T47D (cell line): ENCODE results near the gene BNC2.

ENCODE experiments used
- DNase-seq, 2 experiments: peaks; one replicate each; pipeline versions ENCODE4 v3.0.0 to v3.0.0-alpha.2; 2011 to 2012; ENCODE audit warnings: low read depth in 1 of 2, low spot score in 1 of 2
- JUND ChIP-seq: IDR thresholded peaks from 2 replicates; pipeline ENCODE4 v1.6.1; 2012; ENCODE audit warnings: low read depth
- in situ Hi-C: cut with HindIII; loops from 2 replicates; pipeline ENCODE4 v1.10.0; 2016; ENCODE audit warnings: low sequenced_read_pairs, low pct_unique_long_range_greater_than_20kb

Gene BNC2

DNA sequence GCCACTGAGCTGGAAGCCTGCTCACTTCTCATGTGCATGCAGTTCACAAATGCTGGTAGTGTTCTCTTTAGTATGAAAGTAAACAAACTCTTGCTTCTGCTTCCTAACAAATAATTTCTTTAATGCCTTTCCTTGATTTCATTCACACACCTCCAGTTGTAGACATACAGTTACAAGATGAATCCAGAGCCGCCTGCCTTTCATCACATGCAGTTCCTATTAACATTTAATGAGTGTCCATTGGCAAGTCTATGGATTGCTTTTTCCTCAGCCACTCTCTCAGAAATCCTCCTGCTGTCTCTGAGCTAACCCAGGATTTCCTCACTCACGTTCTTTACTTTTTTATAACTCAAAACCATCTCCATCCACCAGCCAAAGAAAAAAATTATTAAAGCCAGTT, 408.6 kb downstream of the BNC2 start:
- no peak for TF ChIP-seq JUND
- no peak for DNase-seq
- in situ Hi-C loops: no loop called here

DNA sequence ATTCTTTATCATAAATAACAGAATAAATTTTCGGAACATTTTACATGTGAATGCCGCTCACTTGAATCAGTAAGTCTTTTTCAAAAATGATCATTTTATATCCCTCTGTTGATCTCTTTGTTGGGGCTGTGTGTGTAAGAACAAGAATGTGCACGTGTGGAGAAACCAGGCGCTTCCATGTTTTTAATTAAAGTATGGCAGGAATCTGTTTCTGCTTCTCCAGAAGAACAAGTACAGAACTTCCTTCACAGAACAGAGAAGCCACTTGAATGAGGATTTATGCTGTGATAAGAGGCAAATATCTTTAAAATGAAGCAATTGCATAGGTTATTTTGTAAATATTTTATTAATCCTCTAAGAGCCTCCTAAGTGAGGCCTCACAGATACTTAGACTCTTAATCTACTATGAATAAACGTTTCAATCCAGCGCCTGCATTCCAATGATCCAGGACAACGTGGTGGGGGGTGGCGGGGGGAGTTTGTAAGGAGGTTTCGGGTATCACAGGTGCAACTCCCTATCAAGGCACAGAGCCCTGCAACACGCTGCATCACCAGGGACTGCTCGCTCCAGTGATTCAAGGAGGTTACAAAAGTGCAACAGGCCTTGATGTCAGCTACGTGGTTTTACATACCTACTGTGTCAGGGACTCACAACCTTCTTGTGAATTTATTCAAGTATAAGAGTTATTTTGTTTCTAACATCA, 409.2 kb downstream of the BNC2 start:
- in situ Hi-C loops: no loop called here
- no peak for TF ChIP-seq JUND
- no peak for DNase-seq

DNA sequence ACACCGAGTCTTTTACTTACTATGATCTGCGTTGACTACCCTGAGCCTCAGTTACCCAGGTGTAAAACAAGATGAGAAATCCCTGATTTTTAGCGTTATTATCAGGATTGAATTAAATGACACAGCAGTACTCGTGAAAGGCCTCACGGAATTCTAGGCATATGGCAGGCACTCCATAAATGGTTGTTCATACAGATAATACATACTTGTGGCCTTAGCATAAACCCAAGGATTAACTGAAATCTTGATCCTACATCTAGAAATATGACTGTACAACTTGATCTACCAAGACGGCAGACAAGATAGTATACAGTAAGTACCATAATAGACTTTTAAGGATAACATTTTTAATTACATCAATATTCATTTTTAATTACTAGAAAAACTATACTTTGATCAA, 409.8 kb downstream of the BNC2 start:
- in situ Hi-C loops: no loop called here
- no peak for TF ChIP-seq JUND
- DNase-seq: no peak

DNA sequence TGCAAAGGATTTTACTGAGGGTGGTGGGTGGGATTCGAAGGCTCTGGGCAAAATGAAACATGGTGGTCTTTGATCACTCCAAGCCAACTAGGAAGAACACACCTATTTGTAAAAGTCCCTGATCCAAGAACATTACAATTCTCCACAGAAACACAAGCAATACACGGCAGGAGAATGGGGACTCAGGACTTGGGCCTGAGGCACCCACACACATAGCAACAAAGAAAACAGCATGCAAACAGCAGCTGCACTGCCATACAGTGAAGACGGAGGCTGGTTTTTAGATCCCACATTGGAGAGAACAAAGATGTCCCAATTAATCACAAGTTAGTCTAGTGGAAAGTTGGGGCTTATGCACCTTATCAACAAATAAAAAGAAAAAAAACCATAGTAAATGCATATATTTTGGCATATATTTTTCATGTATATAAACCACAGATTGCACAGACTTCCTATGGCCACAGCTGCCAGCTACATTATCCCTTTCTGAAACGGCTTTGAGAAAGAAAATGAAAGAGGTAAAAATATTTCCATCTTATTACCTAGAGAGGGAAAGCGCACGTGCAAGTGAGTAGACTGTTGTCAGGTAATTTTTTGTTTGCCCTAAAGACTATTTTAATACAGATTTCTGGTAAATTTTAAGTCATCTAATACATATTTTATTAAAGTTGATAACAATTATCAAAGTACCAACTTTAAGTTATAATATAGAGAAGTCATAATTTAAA, 410.9 kb downstream of the BNC2 start:
- no peak for TF ChIP-seq JUND
- in situ Hi-C loops: no loop called here
- DNase-seq: no peak

DNA sequence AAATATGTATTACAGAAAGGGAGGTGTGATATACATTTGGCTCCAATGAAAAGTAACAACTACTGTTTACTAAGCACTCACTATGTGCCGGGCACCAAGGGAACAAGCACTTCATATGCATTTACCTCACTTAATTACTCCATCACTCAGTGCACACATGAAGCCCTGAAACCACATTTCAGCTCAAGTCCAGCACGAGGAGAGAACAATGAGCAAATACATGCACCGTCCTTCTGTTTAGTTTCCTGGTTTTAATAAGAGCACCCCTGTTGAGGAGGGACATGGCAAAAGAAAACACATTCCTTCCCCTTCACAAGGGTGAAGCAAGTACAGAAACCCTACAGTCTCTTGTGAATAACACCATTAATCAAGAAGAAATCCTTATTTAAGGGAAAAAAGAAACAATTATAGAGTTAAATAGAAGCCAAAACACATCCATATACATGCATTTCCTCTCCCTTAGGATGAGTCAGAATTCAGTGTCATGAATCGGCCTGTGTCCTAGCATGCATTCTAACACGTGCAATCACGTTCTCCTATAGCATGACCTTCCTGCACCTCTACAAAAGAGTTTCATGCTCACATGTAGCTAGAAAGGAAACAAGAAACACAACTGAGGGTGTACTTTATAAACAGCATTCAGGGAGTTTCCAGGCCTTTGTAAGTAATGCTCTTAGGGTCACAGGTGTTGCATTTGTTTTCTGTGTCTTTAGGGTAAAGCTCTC, 411.6 kb downstream of the BNC2 start:
- DNase-seq: no peak
- TF ChIP-seq JUND: no peak
- in situ Hi-C loops: no loop called here

DNA sequence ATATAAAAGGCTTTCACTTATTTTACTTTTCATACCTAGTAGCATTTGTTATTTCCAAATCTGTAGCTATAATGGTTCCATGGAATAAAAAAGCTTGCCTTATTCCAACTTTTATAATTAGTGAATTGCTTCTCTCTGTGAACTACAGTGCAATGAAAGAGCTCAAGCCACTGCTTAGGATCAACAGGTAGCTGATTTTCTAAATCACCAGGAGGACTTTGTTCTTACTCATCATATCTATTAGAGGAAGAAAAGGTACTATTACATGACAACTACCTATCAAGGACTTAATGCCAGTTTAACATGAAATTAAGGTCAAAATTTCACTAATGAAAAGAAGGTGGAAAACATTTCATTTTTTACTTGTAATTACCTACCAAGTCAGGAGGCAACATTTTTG, 414.6 kb downstream of the BNC2 start:
- in situ Hi-C loops: no loop called here
- no peak for DNase-seq
- TF ChIP-seq JUND: no peak

DNA sequence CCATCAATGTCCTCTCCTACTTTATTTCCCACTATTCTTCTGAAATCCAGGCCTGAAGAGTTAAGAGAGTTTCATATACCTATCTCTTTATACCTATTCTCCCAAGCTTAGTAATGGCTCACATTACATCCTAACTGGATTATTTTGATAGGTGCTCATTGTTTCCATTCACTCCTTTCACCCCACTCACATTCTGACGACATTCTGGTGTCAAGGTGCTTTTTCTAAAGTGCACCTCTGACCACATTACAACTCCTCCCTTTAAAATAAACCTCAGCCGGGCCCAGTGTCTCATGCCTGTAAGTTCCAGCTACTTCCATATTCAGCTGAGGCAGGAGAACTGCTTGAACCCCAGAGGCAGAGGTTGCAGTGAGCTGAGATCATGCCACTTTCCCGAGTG, 417.1 kb downstream of the BNC2 start:
- no peak for DNase-seq
- TF ChIP-seq JUND: no peak
- in situ Hi-C loops: no loop called here

DNA sequence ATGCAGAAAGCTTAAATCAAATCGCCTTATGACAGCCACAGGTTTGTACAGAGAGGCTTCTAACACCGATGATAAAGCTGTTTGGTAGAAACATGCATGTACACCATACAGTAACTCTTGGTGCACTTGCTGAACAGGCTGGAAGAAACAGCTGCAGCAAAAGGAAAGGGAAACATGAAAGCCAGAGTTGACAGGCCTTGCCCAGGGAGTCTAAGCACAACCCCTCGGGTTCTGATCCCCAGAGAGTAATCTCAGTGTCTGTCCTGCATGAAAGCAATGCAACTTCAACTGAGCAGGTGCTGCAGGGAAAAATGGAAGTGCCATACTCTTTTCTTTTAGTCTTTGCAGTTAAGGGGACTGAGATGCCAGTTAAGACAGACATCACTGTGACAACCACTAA, 419.9 kb downstream of the BNC2 start:
- in situ Hi-C loops: no loop called here
- no peak for TF ChIP-seq JUND
- no peak for DNase-seq

DNA sequence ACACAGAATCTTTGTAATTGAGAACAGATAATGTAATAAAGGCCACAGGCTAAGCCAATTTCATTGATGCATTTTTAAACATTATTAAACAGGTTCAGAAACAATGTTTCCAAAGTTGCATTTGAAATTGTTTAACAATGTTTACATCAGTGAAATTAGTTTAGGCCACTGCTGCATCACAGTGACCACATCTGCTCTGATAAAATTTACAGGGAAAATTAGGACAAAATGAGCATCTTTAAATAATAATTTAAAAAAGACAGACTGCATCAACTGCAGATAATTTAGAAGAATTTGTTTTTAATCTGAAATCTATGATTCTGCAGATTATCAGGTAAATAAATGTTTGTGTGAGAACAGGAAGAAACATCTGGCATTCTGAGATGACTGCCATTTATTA, 420.4 kb downstream of the BNC2 start:
- in situ Hi-C loops: no loop called here
- no peak for TF ChIP-seq JUND
- no peak for DNase-seq

DNA sequence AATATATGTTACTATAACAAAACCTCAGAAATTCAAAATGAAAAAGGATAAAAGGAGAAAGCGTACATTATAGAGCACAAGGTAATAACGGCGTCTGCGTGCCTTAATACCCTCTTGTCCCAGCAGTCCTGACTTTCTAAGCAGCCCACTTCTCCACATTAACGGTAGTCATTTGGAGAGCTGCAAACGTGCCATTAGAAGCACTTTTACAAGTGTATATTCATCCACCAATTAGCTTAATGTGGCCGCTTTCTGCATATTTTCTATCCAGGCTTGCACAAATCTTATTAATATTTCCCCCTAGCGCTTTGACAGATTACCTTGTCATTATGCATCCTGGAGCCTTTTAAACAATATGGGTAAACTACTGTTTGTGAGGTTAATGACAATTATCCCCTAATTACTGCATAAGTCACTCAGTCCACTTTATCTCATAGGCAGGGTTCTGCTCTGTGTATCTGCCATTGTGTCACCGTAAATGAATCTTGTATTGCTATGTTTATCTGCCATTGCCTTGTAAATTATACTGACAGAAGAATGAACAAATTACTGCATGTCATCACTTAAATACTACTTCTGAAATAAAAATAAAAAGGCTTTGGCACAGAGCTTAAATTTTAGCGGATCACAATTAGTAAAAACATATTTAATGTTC, 421.3 kb downstream of the BNC2 start:
- TF ChIP-seq JUND: no peak

DNA sequence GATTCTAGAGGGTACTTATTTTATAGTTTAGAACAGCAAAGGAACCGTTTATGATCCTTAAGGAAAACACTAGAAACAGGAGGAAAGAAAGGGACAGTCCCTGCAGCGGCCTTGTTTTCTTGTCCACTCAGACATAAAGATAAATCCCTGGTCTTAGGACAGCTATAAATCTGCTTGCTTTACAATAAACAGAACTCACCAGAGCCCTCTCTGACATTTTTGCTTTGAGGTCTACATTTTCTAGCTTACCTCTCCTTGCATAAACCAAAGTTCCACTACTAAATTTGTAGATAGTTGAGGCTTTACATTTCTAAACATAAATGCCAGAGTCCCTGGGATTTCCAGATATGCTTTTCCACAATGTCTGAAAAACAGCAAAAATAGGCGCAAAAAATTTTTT, 422.5 kb downstream of the BNC2 start:
- no peak for TF ChIP-seq JUND
- DNase-seq: no peak
- in situ Hi-C loops: no loop called here

More for the DNA sequence above, 421.3 kb downstream of the BNC2 start:
- DNase-seq: no peak
- in situ Hi-C loops: no loop called here

DNA sequence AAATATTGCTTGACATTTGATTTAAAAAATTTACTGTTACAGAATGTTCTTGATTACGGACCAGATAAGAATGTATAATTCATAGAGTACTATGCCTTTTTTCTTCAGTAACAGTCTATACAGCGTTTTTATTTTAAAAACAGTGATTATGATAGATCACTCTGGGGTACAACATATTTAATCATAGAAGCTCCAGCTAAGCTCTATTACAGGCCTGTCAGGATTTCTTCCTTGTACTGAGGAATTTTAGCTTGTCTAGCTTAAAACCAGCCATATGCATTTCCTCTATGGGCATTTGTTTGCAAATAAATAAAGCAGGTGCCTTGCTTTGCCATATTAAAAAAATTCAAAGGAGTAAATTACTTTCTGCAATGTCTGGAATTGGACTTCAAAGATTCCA, 423.8 kb downstream of the BNC2 start:
- in situ Hi-C loops: no loop called here
- no peak for TF ChIP-seq JUND
- DNase-seq: no peak
